NB4 (cell line): Measurements from ENCODE around the gene EPN3.

Experiments used
- CTCF ChIP-seq: IDR thresholded peaks from one replicate; pipeline ENCODE4 v1.5.1; 2012; ENCODE audit warnings: low read depth, low read length
- MYC ChIP-seq: IDR thresholded peaks from 2 replicates; pipeline ENCODE4 v1.6.1; 2011; ENCODE audit warnings: low read depth, low read length
- POLR2A ChIP-seq: IDR thresholded peaks from 2 replicates; pipeline ENCODE4 v1.6.1; 2011; ENCODE audit warnings: mild to moderate bottlenecking; ENCODE audit not compliant: insufficient read length; ENCODE audit errors: extremely low read depth
- TF ChIP-seq, protein P1 (sequence below): IDR thresholded peaks from 2 replicates; pipeline ENCODE4 v1.6.1; 2011; ENCODE audit warnings: low read depth, low read length

GRCh38 chr17:50593321-50593720 is 60.8 kb downstream of the EPN3 start:
- no peak for TF ChIP-seq CTCF
- no peak for TF ChIP-seq POLR2A
- TF ChIP-seq, protein P1, sequence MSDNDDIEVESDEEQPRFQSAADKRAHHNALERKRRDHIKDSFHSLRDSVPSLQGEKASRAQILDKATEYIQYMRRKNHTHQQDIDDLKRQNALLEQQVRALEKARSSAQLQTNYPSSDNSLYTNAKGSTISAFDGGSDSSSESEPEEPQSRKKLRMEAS: no peak
- TF ChIP-seq MYC: no peak
